Measurements from ENCODE around the gene CASTOR2. TPM values are rescaled to one million over a fixed set of nuclear protein-coding genes. Genes with fewer than 3 reads are reported as not detected.
"Not testable (repeated sequence)": the region's sequence is repeated elsewhere in the genome, so short reads cannot be mapped to it uniquely, and the experiment has no call there.

The CASTOR2 gene
- polyA plus RNA-seq (ENCODE audit: insufficient read length in 4 of 4), result 1 to 10 TPM; 4.2 to 7.2 (median 5.3) TPM

- DNase-seq (ENCODE audit: low read depth in 4 of 4, low spot score in 3 of 4), result not testable (repeated sequence)
These were observed at the start of gene CASTOR2 for GRCh38 chr7:74964511-74965119. Gene CASTOR2, plus strand, starts transcription at chr7:74964705. Its CDS starts 281 bp downstream, at chr7:74964986.

- not testable (repeated sequence) for DNase-seq (ENCODE audit: low read depth in 4 of 4, low spot score in 3 of 4)
These were observed 42.1 kb upstream of the CASTOR2 start for GRCh38 chr7:74922321-74922890.

GRCh38 chr7:74923644-74924043 lies 40.9 kb upstream of the CASTOR2 start:
- DNase-seq (ENCODE audit: low read depth in 4 of 4, low spot score in 3 of 4), result not testable (repeated sequence)

- DNase-seq (ENCODE audit: low read depth in 4 of 4, low spot score in 3 of 4), result not testable (repeated sequence)
These were observed 37.5 kb upstream of the CASTOR2 start for GRCh38 chr7:74926968-74927367.

- not testable (repeated sequence) for DNase-seq (ENCODE audit: low read depth in 4 of 4, low spot score in 3 of 4)
These were observed 32.8 kb upstream of the CASTOR2 start for GRCh38 chr7:74931563-74932328.

- DNase-seq (ENCODE audit: low read depth in 4 of 4, low spot score in 3 of 4), result not testable (repeated sequence)
These were observed 25.1 kb upstream of the CASTOR2 start for GRCh38 chr7:74939429-74939828.

- DNase-seq (ENCODE audit: low read depth in 4 of 4, low spot score in 3 of 4), result not testable (repeated sequence)
These were observed 23.0 kb upstream of the CASTOR2 start for GRCh38 chr7:74941302-74942069.

- DNase-seq (ENCODE audit: low read depth in 4 of 4, low spot score in 3 of 4), result not testable (repeated sequence)
These were observed 20.6 kb upstream of the CASTOR2 start for GRCh38 chr7:74943923-74944322.

GRCh38 chr7:74947741-74948140 lies 16.8 kb upstream of the CASTOR2 start:
- not testable (repeated sequence) for DNase-seq (ENCODE audit: low read depth in 4 of 4, low spot score in 3 of 4)

- not testable (repeated sequence) for DNase-seq (ENCODE audit: low read depth in 4 of 4, low spot score in 3 of 4)
These were observed 10.7 kb upstream of the CASTOR2 start for GRCh38 chr7:74953774-74954173.

GRCh38 chr7:74958328-74958727 lies 6.2 kb upstream of the CASTOR2 start:
- not testable (repeated sequence) for DNase-seq (ENCODE audit: low read depth in 4 of 4, low spot score in 3 of 4)

- DNase-seq (ENCODE audit: low read depth in 4 of 4, low spot score in 3 of 4), result not testable (repeated sequence)
These were observed 598 bp upstream of the CASTOR2 start for GRCh38 chr7:74963704-74964510.

GRCh38 chr7:74966208-74966854 lies 1.8 kb downstream of the CASTOR2 start:
- not testable (repeated sequence) for DNase-seq (ENCODE audit: low read depth in 4 of 4, low spot score in 3 of 4)

- not testable (repeated sequence) for DNase-seq (ENCODE audit: low read depth in 4 of 4, low spot score in 3 of 4)
These were observed 2.4 kb downstream of the CASTOR2 start for GRCh38 chr7:74966909-74967308.

GRCh38 chr7:74971431-74971830 lies 6.9 kb downstream of the CASTOR2 start:
- not testable (repeated sequence) for DNase-seq (ENCODE audit: low read depth in 4 of 4, low spot score in 3 of 4)

GRCh38 chr7:74972377-74972776 lies 7.9 kb downstream of the CASTOR2 start:
- DNase-seq (ENCODE audit: low read depth in 4 of 4, low spot score in 3 of 4), result not testable (repeated sequence)

GRCh38 chr7:74975959-74976358 lies 11.5 kb downstream of the CASTOR2 start:
- DNase-seq (ENCODE audit: low read depth in 4 of 4, low spot score in 3 of 4), result not testable (repeated sequence)

- not testable (repeated sequence) for DNase-seq (ENCODE audit: low read depth in 4 of 4, low spot score in 3 of 4)
These were observed 13.0 kb downstream of the CASTOR2 start for GRCh38 chr7:74977523-74977922.

GRCh38 chr7:74988436-74988835 lies 23.9 kb downstream of the CASTOR2 start:
- not testable (repeated sequence) for DNase-seq (ENCODE audit: low read depth in 4 of 4, low spot score in 3 of 4)

Measured in right renal pelvis (tissue), 4 donors.